ENCODE measurements around the gene WDR90.
"Not testable (repeated sequence)": the region's sequence is repeated elsewhere in the genome, so short reads cannot be mapped to it uniquely, and the experiment has no call there.

Gene WDR90

GRCh38 chr16:677316-678190 is 28.4 kb downstream of the WDR90 start:
- no peak for DNase-seq

- DNase-seq = no peak
These were observed 29.2 kb downstream of the WDR90 start for GRCh38 chr16:678209-678857.

GRCh38 chr16:678858-679813 is 30.0 kb downstream of the WDR90 start:
- DNase-seq = peak in 3 of 6 experiments; percentile 41 to 80 (median 62)

- DNase-seq = peak; percentile 75 to 96 (median 91)
These were observed 30.9 kb downstream of the WDR90 start, which contains the start of gene STUB1 for GRCh38 chr16:679814-680624. Gene STUB1, plus strand, starts transcription at chr16:680410. Its CDS starts 116 bp downstream, at chr16:680526.

- no peak for DNase-seq
These were observed 31.4 kb downstream of the WDR90 start for GRCh38 chr16:680625-680945.

GRCh38 chr16:680967-681745 is 32.0 kb downstream of the WDR90 start:
- no peak for DNase-seq

GRCh38 chr16:681746-682427 is 32.7 kb downstream of the WDR90 start:
- DNase-seq = no peak

GRCh38 chr16:682493-683395 is 33.6 kb downstream of the WDR90 start:
- no peak for DNase-seq

GRCh38 chr16:683396-684070 is 34.4 kb downstream of the WDR90 start:
- no peak for DNase-seq

- DNase-seq = peak; percentile 85 to 95 (median 89)
These were observed 35.1 kb downstream of the WDR90 start, which contains the start of gene JMJD8 for GRCh38 chr16:684071-684794. Gene JMJD8, minus strand, starts transcription at chr16:684334. Its CDS starts 15 bp downstream, at chr16:684319.

GRCh38 chr16:684961-685696 is 36.0 kb downstream of the WDR90 start:
- no peak for DNase-seq

- DNase-seq = no peak
These were observed 36.8 kb downstream of the WDR90 start for GRCh38 chr16:685967-686366.

- no peak for DNase-seq
These were observed 37.5 kb downstream of the WDR90 start for GRCh38 chr16:686459-687260.

GRCh38 chr16:687499-687898 is 38.3 kb downstream of the WDR90 start:
- no peak for DNase-seq

- no peak for DNase-seq
These were observed 40.2 kb downstream of the WDR90 start for GRCh38 chr16:689175-689897.

- DNase-seq = not testable (repeated sequence)
These were observed 42.1 kb downstream of the WDR90 start for GRCh38 chr16:691242-691641.

Data from stimulated activated naive CD4-positive, alpha-beta T cell (primary cell).